HG02885 (cell line): ENCODE data around the gene UBA1.

Experiments
- ATAC-seq: cut with Tn5 transposase; IDR thresholded peaks from one replicate; pipeline ENCODE4 v1.9.1; 2021; ENCODE audit warnings: mild to moderate bottlenecking; ENCODE audit not compliant: unreplicated experiment, poor library complexity

The UBA1 gene

GRCh38 chrX:47209508-47210238 lies 16.0 kb downstream of the UBA1 start:
- ATAC-seq = no peak

- no peak for ATAC-seq
These were observed 17.2 kb downstream of the UBA1 start for GRCh38 chrX:47210661-47211425.

GRCh38 chrX:47212381-47213293 lies 19.0 kb downstream of the UBA1 start:
- no peak for ATAC-seq

GRCh38 chrX:47214435-47215077 lies 20.9 kb downstream of the UBA1 start:
- ATAC-seq = no peak

- ATAC-seq = no peak
These were observed 21.8 kb downstream of the UBA1 start for GRCh38 chrX:47215291-47215900.

- no peak for ATAC-seq
These were observed 22.8 kb downstream of the UBA1 start for GRCh38 chrX:47216393-47216925.

- no peak for ATAC-seq
These were observed 23.7 kb downstream of the UBA1 start for GRCh38 chrX:47217121-47217851.

GRCh38 chrX:47217852-47218279 lies 24.2 kb downstream of the UBA1 start:
- peak; percentile 87 for ATAC-seq

GRCh38 chrX:47218280-47218919 lies 24.8 kb downstream of the UBA1 start, which contains the start of gene CDK16:
CDK16 (plus strand) TSS chrX:47218681; CDS start chrX:47223558, 4,877 bp downstream.
- ATAC-seq = peak; percentile 53

- peak; percentile 3 for ATAC-seq
These were observed 25.5 kb downstream of the UBA1 start for GRCh38 chrX:47218920-47219815.

GRCh38 chrX:47221756-47222155 lies 28.1 kb downstream of the UBA1 start:
- no peak for ATAC-seq

GRCh38 chrX:47222751-47223350 lies 29.2 kb downstream of the UBA1 start:
- no peak for ATAC-seq

- ATAC-seq = no peak
These were observed 30.0 kb downstream of the UBA1 start for GRCh38 chrX:47223476-47224250.

- no peak for ATAC-seq
These were observed 30.8 kb downstream of the UBA1 start for GRCh38 chrX:47224266-47224895.

GRCh38 chrX:47224896-47225290 lies 31.3 kb downstream of the UBA1 start:
- ATAC-seq = no peak

- no peak for ATAC-seq
These were observed 32.4 kb downstream of the UBA1 start for GRCh38 chrX:47226071-47226470.
